ENCODE results near the gene CARD19.

- TF ChIP-seq CTCF (IDR thresholded peaks at IDR 0.05) (no peak), EP300 (IDR thresholded peaks at IDR 0.05) (no peak), POLR2AphosphoS5 (IDR thresholded peaks at IDR 0.05) (no peak), POLR2A (IDR thresholded peaks at IDR 0.05) (no peak)
Measured at GRCh38 chr9:93082841-93083411, 13.1 kb upstream of the CARD19 start.
